NCI-H1436 (cell line): ENCODE measurements around the gene PRPSAP1.
"Not testable (repeated sequence)": the region's sequence is repeated elsewhere in the genome, so short reads cannot be mapped to it uniquely, and the experiment has no call there.

ENCODE experiments used
- DNase-seq: peaks from one replicate; lab custom pipeline; 2025; lab: John Stamatoyannopoulos, UW

Gene PRPSAP1

GRCh38 chr17:76317535-76317934 lies 36.2 kb downstream of the PRPSAP1 start:
- DNase-seq, result no peak

GRCh38 chr17:76314392-76315227 lies 39.1 kb downstream of the PRPSAP1 start:
- DNase-seq, result no peak

DNA sequence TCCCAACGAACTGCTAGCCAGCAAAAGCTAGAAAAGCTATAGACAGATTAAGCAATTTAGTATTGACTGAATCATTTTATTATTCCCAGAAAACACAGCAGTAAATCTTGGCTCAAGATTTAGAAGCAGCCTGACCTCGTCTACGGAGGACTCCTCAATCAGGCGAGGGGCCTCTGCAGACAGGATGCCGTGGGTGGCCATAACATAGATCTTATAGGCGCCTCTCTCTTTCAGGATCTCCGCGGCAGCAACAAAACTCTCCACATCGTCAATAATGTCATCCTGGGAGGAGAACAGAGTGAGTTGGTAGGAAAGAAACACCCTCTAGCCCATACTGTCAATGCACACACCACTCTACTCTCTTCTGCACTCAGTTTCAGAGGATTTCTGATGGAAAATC lies 41.0 kb downstream of the PRPSAP1 start:
- no peak for DNase-seq

GRCh38 chr17:76309461-76309860 lies 44.3 kb downstream of the PRPSAP1 start:
- DNase-seq, result no peak

DNA sequence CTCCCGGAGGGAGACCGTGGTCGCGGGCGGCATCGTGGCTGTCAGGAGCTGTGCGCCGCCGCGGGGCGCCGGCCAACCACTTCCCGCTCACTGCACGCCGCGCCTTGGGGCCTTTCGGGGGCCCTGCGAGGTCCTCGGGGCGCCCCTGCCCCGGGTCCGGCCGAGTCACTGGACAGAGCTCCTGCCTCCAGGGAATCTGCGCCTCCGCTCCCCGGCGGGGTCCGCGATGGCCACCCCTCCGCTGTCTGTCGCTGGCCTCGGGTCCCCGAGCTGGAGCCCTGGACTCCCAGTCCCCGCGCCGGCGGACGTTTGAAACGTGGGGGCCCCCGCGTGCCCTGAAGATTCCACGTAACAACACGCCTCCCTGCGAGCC lies 45.8 kb downstream of the PRPSAP1 start, which contains the start of gene QRICH2:
Gene QRICH2 (minus strand): TSS at position 311 of the 373 bp plus-strand sequence. CDS start 278 bp downstream, at position 33.
- no peak for DNase-seq

DNA sequence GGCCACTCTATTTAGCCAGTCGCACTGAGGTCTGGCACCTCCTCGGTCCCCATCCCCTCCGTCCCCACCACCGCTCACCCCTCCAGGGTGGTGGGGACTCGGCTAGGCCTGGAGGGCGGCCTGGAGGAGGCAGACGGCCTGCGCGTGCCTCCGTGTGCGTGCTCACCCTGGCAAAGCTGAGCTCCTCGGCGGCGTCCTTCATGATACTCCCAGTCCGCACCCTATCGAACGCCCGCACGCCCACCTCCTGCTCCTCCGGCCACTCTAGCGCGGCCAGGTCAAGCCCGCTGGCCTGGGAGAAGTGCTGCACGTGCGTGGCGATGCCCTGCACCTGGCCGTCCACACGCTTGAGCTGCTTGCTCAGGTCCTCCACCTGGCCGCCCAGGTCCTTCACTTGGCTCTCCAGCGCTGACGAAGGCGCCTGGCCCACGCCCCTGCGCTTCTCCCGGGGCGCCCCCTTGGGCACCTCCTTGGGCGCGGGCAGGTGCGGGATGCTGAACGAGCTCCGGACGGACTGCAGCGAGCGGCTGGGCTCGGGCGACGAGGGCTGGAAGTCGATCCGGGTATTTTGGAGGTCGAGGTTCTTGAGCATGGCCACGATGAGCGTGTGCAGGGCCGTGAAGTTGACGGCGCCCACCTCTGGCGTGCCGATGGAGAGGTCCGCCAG lies 46.3 kb downstream of the PRPSAP1 start:
- DNase-seq, result no peak

GRCh38 chr17:76305135-76305454 lies 48.6 kb downstream of the PRPSAP1 start:
- DNase-seq, result not testable (repeated sequence)

- DNase-seq, result no peak
These were observed 49.2 kb downstream of the PRPSAP1 start for GRCh38 chr17:76304226-76305134.

- no peak for DNase-seq
These were observed 56.3 kb downstream of the PRPSAP1 start for GRCh38 chr17:76297436-76297835.

DNA sequence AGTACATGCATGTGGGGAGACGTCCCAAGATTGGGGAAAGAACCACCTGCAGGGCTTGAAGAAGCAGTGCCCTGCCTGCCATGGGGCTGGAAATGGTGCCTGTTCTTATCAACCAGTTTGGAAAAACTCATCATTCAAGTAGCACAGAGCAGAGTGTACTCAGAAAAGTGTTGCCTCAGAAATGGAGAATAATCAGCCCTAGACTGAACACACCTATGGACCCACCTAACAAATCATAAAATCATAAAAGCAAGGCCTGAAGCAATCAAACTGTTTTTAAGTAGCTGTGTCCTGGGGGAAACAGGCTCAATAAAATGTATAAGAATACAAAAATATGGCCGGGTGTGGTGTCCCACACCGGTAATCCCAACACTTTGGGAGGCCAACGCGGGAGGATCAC lies 56.8 kb downstream of the PRPSAP1 start:
- DNase-seq, result no peak

- DNase-seq, result no peak
These were observed 57.5 kb downstream of the PRPSAP1 start for GRCh38 chr17:76296186-76296585.

- no peak for DNase-seq
These were observed 60.6 kb downstream of the PRPSAP1 start for GRCh38 chr17:76293106-76293505.

- no peak for DNase-seq
These were observed 61.1 kb downstream of the PRPSAP1 start for GRCh38 chr17:76292567-76292966.

DNA sequence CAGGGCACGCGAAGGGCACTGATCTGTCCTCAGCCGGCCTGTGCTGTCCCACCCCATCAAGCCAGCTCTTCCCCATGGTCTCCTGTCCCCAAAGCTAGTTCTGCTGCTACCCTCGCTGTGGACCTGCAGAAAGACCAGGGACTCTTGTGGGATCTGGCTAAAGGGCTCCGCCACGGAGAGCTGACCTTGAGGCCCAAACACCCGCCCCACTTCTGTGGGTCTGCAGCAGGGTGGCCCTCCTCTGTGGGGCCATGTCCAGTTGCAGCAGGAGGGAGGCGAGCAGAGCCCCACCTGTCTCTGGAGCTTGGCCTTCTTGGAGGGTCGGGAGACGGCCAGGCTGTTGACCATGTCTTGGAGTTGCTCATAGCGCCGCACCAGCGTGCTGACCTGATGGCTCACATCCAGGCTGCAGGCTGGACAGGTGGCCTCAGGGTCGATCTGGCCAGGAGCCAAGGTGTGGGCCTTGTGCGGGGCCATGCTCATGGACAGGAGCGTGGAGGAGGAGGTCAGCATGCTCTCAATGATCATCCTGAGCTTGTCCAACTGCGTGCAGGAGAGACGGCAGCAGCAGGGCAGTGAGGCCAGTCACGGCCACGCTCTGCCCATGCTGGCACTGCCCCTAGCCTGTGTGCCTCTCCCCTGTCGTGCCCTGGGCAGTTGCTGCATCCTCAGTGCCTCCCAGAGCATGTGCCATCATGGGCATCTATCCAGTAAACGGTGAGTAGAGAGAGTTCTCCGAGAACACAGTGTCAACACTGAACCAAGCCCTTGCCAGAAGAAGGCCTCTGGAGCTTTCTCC lies 71.9 kb downstream of the PRPSAP1 start:
- DNase-seq, result no peak

GRCh38 chr17:76280650-76281049 lies 73.1 kb downstream of the PRPSAP1 start:
- DNase-seq, result no peak

GRCh38 chr17:76279742-76280287 lies 73.9 kb downstream of the PRPSAP1 start:
- DNase-seq, result no peak

DNA sequence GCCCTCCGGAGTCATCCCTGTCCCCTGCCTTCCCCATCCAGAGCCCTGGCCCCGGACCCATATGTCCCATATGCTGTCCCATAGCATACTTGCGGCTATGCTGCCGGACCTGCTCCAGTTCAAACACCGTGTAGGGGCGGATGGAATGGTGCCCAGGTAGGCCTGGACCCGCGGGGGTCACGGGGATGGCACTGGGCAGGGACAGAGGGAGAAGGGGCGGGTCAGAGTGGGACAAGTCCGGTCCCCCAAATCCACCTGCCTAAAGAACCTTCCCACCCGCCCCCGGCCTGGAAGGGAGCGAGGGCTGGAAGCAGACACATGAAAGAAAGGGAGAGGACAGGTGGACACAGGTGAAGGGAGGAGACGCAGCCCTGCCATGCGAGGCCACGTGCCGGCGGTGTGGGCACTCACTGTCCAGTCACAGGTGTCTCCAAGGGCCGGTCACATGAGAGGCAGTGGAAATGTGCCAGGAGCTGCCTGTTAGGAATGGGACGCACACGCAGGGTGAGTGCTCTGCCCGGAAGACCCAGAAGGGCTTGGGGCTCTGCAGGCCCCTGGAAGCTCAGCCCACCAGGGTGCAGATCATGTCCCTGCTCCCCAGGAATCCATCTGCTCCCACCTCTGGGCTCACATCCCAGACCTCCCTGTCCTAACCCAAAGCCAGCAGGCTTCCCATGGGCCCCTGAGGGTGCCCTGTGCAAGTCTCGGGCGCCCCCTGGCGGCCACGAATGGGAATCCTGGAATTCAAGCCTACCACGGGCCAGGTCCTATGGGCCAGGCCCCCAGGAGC lies 74.6 kb downstream of the PRPSAP1 start:
- peak; percentile 73 for DNase-seq

- DNase-seq, result no peak
These were observed 75.3 kb downstream of the PRPSAP1 start for GRCh38 chr17:76278268-76278908.

DNA sequence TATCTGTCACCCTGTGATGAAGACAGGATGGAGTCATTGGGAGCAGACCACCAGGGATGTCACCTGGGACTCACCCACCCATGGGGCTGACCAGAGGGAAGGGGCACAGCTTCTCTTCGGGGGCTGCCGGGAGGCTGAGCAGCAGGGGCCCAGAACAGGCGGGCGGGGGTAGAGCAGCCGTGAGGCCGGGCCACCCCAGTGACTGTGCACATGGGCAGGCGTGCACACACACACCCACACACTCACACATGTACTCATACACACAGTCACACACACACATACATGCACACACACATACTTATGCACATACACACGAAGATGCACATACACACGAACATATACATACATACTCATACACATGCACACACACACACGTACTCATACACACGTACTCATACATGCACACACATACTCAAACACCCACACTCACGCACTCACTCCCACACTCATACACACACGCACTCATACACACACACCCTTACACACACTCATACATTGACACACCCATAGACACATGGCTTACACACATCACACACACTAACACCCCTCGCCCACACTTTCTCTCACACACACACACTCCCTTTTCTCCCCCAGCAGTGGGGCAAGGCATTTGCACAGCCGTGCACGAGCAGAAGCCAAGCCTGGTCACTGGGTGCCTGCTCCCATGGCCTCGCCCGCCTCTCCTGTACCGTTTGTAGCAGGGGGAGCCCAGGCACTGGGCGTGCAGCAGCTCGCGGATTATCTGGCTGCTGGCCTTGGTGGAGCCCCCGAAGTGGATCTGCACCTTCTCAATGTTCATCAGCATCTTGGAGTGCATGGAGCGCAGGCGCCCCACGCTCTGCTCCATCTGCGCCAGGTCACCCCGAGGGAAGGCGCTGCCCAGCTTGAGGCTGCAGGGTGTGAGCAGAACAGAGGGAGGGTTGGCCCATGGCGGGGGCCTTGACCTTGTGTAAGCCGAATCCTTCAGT lies 76.1 kb downstream of the PRPSAP1 start:
- DNase-seq, result no peak
